MV-4-11 (cell line): Measurements from ENCODE around the gene MAPKBP1.

Experiments
- DNase-seq: peaks from one replicate; lab custom pipeline; 2025; lab: John Stamatoyannopoulos, UW

The MAPKBP1 gene

DNA sequence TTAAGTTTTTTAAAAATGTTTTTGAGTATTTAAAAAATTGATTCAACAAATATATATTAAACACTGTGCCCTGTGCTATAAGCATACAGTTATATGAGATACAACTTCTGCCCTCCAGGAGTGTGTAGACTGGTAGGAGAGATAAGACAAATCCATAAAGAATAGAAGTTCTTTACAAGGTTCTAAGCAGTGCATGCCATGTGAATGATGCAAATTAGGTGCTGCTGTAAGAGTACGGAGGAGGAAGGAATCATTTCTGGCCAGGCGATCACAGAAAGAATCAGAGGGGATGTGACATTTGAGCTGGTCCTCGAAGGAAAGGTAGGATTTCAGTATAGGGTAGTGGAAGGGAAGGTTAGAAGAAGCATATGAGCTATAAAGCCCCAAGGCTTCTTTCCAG, 14.0 kb downstream of the MAPKBP1 start:
- DNase-seq: no peak

DNA sequence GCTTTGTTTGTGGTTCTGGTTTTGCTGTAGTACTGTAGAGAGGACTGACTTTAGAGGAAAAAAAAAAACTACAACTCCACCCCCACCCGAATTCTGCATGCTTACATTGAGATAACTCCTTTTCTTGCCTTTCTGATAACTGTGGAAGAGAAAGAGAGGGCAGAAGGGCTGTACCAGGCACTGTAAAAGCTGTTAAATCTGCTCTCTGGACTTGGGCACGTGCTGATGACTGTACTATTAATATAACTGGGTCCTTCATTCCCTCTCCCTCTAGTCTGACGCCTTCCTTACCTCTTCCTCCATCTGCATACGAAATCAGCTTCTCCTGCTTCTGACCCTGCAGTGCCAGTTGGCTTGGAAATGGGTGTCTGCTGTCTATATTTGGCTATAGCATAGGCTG, 15.0 kb downstream of the MAPKBP1 start:
- no peak for DNase-seq

DNA sequence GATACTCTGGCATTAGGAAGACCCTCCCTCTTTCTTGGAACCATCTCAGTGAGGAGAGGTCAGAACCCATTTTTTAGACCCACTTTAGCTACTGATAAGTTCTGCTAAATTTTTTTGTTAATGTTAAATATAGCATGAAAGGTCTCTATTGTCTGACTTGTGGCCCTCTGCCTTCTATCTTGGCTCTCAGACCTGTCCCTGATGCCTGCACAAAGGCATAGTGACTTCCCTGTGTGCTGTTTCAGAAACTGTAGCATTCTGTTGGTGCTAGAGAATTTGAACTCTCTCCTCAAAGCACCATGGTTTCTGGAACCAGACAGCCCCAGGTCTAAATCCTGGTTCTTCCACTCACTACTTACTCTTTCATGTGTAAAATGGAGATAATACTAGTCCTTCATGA, 15.4 kb downstream of the MAPKBP1 start:
- DNase-seq: no peak

DNA sequence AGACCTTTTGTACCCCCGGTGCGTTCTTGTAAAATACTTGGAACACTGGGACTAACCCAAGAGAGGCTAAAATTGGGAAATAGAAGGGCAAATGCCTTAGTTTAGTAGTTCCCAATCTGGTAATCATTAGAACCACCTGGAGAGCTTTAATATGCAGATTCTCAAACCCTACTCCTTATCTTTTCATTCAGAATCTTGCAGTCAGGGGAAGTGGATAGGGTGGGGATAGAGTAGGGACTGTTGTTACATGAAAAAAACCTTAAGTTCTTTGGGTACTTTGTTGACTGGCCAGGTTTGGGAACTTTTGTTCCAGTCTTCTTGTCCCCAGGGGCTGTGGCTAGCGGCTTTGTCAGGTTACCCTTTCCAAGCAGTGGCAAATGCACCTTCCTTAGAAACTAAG, 15.9 kb downstream of the MAPKBP1 start:
- DNase-seq: no peak

DNA sequence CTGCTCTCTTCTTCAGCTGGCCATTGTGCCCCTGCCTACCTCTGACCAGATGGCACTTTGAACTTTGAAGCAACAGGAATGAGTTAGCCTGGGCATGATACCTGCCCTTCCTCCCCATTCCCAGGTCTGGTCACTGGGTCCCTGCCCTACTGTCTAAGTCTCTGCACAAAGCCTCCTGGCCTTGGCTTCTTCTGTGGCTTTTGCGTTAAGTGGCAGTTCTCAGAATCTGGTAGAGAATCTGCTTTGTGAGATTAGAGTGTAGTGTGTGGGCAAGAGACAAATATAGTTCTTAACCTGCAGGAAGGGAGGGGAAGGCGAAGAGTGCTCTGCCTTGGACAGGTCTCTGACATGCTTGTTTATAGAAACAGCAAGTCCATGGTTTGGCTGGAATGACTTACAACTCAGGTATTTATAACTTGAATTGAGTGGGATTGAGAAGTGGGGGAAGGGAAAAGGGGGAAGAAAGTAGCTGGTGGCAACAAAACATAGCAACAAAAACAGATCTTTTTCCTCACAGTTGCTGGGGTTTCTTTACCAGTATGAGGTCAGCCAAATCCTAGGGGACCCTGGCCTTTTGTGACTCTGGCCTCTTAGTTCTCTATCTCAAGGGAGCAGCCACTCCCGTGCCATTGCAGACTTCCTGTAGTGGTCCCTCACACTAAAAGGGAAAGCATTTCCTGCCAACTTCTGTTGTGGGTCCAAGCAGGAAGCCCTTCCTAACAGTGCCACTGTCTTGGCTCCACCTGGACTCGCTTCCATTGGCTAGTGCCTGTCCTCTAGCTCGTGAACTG, 16.7 kb downstream of the MAPKBP1 start:
- peak; percentile 40 for DNase-seq

DNA sequence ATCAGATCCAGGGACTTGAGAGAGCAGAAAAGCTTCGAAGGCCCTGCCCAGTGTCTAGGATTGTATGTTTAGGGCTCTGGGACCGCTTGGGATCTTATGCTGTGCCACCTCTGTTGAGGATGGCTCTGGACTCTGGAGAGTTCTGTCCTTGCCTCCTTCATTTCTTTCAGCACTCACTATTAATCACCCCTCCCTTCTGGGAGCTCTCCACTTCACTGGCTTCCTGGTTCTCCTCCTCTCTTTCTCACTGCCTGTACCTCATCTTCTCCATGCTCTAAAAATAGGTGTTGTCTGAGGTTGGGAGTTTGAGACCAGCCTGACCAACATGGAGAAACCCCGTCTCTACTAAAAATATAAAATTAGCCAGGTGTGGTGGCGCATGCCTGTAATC, 17.3 kb downstream of the MAPKBP1 start:
- DNase-seq: no peak

DNA sequence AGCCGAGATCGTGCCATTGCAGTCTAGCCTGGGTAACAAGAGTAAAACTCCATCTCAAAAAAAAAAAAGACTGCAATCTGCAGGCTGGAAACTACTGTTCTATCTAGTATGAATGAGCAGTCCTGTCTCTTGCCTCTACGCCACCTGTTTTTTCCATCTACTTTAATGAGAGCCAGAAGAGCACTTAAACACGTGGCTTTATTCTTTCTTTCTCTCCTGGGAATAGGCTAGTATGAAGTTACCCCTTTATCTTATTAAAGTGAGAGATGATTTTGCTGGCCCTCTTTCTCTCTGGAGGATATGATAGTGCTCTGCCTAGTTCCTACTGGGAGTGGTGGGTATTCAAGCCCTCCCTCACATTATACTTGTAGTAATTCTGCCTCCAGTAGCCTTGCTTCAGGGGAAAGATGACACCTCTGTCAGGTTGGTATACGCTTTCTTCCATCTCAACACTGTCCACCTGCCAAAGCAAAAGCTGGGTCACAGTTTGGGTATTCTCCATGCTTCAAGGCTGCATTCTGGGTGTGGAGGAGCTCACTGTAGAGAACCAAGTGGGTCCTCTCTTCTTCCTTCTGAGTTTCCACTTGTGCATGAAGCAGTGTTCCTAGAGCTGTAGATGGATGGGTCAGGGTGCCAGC, 17.8 kb downstream of the MAPKBP1 start:
- no peak for DNase-seq

DNA sequence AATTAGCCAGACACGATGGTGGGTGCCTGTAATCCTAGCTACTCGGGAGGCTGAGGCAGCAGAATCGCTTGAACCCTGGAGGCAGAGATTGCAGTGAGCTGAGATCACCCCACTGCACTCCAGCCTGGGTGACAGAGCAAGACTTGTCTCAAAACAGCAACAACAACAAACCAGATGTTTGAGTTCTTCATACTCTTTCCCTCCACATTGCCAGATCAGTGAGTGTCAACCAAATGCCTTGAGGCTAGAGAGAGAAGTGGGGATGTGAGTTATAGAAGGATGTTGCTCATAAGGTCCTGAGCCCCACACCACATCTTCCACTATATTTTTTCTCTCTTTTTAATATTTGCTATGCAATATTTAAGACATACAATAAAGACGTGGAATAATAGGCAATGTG, 19.8 kb downstream of the MAPKBP1 start:
- no peak for DNase-seq

DNA sequence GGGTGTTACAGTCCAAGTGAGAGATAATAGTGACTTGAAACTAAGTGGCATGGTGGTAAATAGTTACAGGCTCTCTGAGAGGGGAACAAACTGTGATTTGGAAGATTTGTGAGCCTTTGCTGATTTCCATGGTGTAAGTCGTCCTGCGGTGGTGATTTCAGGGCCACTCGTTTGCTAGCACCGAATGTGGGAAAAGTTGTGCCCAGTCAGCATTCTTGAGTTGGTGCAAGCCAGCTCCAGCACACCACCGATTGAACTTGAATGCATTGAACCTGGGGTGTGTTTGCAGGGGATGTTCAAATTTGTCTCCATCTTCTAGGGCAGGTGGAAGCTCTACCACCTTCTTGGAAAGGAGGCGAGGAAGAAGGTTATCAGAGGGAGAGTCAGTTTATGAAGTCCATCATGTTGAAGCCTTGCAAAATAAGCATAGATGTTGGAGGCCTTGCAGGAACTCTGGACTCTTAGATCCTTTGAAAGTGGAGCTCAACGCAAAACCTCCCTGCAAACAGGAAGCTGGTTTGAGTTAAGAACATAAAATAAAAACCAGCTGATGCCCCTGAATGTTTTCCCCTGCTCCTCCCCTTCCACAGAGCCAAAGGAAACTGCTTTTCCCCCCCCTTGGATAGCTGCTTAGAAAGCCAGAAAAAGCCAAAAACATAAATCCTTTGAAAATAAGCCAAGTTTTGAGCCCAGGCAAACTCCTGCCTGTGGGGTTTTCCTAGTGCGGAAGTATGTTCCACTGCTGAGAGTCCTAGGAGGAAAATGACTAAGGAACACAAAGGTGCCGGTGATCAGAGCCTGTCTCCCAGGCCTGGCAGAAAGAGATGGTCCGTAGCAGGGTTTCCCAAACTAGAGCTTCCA, 21.9 kb downstream of the MAPKBP1 start:
- DNase-seq: no peak

DNA sequence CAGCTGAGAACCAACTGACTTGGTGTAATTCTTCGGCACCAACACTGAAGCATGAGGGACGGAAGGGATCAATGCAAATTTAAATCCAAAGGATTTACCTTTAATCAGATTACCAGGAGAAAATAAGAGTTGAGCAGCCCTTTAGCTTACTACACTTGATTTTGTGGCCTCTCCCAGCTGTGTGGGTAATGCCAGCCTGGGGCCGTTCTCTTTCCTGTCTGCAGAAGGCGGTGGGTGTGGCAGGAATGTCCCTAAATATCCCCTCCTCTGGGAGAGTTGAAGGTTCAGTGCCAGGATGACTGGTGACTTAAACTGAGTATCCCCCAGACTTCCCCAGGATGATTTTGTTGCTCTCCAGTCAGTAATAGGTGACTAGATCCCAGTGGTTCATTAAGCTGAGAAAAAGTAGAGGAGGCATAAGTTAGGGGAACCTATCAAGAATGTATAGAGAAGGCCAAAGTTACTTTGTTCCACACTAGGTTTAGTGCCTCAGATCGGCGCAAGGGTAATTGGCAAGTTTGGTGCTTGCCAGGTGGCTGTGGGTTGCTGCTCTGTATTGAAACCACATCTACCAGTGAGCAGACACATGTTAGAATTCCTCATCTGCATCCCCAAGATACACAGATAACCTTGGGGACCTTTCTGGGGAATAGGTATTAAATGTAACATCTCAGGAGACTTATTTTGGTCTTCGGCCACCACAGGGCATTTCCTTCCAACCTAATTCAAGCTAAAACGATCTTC, 23.1 kb downstream of the MAPKBP1 start:
- DNase-seq: no peak

DNA sequence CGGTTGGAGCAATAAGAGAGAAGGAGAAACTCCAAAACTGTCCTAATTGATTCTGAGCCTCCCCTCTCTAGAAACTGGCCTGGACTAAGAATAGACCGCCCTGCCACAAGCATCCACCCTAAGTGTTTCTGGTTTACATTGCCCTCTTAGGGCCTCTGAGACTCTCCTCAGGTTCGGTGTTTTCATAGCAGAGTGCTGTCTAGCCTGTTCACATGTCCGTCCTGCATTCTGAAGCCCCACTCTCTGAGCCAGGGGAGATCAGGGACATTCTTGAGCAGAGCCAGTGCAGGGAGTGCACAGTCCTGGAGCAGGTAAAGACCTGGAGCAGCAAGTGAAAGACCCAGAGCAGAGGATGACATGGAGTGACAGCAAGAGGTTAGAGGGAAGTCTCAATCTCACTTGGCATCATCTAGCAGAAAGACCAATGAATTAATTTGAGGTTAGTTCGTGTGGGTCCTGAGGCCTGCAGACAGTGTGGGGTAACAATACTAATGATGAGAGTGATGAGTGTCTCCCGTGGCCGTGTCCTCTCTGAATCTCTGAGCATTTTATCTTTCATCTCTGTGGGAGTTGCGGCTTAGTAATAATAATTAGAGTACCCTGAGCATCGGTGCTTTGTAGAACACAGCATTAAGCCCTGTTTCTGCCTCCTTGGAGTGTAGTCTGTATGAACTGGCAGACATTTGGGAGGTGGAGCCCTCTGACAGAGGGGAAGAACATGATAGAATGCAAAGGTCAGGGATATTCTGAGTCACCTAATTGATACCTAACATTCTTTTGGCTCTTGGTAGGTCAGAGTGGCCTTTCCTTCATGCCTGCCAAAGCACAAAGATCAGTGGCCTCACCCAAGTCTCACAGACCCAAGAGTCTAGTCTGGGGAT, 24.6 kb downstream of the MAPKBP1 start:
- no peak for DNase-seq

DNA sequence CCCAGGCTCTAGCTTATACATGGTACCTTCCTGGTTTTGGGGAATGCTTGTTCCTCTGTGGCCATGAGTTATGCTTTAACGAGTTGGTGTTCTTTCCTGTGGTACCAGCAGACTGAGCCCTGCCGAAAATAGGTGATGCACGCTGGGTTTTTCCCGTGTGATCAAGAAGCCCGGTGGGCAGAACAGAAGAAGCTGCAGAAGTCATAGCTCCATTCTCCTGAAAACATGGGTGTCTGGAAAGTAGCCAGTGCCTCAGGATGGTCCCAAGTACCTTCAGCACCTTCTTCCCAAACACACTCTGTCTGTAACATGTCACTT, 25.2 kb downstream of the MAPKBP1 start:
- DNase-seq: no peak

DNA sequence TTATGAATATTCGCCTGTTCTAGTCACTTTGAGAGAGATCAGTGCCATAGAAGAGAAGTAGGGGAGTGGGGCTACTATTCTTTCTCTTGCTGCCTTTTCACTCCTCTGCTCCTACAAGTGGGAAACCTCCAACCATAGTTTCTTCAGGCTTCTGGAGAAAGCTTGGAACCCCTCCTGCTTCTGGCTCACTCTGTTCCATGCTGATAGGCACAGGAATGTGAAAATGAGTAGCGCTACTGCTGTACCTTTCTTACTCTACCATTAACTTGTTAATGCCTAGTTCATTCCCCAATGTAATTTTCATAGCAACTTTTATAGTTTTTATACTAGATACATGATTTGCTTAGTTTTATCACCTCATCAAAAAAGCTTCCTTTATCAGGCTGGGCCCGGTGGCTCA, 26.9 kb downstream of the MAPKBP1 start:
- DNase-seq: no peak

DNA sequence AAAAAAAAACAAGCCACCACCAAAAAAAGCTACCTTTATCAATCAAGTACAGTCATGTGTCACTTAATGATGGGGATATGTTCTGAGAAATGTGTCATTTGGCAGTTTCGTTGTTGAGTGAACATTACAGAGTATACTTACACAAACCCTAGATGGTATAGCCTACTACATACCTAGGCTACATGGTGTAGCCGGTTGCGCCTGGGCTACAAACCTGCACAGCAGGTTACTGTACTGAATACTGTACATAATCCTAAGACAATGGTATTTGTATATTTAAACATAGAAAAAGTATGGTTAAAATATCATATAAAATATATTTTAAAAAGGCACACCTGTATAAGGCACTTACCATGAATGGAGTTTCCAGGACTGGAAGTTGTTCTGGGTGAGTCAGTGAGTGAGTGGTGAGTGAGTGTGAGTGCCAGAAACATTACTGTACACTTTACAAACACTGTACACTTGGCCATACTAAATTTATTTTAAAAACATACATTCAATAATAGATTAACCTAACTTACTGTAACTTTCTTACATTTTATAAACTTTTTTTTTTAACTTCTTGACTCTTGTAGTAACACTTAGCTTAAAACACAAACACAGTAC, 27.7 kb downstream of the MAPKBP1 start:
- no peak for DNase-seq

DNA sequence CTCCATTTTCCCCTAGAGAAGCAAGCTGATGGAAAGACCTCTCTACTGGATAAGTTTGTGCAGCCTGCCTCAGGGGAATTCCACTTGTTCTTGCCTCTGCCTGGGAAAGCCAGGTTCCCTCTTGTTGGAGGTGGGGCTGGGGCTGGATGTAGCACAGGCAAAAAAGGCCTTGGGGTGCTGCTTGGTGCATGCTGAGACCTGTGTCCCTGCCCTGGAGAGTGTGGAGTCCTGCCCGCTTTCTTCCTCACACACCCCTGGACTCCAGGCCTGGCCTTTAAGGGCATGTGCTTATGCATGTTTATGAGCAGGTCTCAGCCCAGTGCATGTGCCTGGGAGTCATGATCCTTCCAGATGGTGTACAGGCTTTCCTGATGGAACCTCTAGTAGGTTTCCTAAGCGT, 30.1 kb downstream of the MAPKBP1 start:
- DNase-seq: no peak

DNA sequence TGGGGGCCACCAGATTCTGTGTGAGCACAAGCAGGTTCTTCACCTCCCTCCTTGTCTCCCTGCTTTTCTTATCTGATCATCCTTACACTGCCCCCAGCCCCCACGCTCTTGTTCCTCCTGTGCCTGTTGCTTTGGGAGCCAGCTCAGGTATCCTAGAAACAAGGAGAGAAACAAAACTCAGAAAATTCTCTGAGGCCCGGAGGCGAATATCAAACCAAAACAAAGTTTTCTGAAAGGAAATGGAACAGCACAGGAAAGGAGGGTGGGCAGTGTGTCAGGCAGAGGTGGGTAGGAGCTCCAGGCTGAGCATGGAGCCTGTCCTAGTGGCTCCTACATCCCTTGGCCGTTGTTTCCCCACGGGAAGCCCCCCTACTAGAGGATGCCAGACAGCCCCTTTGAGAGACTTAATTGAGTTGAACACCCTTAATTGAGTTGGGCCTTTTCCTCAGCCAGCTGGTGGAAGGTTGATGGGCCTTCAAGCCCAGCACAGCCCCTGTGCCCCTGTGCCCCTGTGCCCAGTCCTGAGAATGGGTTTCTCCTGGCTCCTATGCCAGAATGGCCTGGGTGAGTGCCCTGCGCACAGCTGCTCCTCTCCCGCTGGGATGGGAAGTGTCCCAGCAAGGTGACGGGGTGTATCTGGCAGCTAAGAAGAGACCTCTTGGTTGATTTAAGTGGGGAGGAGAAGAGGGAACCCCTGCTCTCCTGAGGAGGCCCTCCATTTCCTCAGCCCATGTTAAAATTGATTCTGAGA, 30.8 kb downstream of the MAPKBP1 start:
- no peak for DNase-seq

DNA sequence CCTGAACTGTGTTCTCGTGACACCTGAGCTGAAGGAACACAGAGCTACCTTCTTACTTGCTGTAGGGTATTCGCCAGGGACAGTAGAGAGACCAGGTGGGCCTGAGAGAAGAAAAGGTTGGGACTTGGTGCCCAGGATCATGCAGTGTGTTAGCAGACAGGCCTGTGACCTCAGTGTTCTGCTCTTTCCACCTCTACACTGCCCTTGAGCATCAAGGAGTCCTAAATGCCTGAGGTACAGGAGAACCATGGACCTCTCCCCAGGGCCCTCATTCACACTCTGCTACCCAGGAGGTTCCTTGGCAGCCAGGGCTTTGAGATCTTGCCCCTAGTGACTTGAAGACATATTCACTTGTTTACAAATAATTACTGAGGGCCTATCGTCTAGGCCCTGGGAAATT, 31.4 kb downstream of the MAPKBP1 start:
- no peak for DNase-seq

DNA sequence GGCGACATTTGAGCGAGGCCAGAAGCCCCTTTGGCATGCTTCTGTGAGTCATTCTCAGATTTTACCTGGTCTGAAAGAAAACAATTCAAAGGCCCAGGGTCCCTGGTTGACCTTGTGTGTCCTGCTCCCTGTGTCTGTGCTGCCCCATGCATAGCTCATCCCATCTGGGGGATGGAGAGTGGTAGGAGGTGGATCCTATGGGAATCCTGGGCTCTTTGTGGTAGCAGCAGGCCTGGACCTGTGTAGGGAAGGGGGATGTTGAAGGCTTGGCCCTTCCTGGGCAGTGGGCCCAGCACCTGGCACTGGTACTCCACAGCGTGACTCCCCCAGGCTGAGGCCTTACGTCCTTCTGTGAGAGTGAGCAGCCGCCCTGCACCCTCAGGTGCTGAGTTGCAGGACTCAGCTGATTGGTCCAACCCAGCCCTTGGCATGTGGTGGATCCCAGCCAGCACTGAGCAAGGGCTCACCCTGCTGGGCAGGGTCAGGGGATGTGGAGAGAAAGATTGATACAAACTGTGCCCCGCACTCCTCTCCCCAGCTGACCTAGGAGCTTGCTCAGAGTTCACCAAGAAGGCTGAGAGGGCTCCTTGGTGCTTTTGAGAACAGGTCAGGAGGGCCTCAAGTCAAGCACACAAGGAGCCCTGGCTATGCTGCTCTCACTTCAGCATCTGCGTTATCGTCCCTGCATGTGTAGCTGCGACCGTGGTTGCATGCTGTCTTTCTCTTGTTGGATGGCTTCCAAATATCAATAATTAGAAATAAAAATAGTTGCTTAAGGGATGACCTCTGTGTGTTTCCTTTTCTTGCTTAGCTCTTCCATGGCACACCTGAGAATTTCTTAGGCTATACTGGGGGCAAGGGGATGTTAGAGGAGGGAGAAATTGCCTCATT, 32.3 kb downstream of the MAPKBP1 start:
- no peak for DNase-seq

DNA sequence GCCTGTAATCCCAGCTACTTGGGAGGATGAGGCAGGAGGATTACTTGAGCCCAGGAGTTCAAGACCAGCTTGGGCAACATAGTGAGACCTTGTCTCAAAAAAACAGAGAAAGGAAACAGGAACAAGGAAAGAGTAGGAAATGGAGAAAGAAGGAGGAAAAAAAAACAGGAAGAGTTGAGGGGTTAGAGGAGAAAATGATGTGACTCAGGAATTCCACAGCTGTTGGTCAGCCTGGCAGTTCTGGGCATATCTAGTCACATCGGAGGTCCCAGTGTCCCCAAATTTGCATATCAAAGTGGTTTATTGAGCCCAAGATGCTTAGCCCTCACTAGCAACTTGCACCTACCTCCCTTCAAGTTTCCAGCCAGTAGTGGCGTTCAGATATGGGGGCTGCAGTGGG, 34.8 kb downstream of the MAPKBP1 start:
- no peak for DNase-seq
